ENCODE measurements around the gene IGDCC3.

IGDCC3 gene

GRCh38 chr15:65329288-65329983, 48.4 kb downstream of the IGDCC3 start:
- no peak overlapping the region for H3K4me3 ChIP-seq (ENCODE audit: low read depth, low read length)
- TF ChIP-seq CTCF (IDR thresholded peaks at IDR 0.05; ENCODE audit: low read depth, low read length), result no peak
- no peak for DNase-seq (ENCODE audit: low read depth, low spot score)
- in situ Hi-C loops (cut with HindIII; ENCODE audit: low sequenced_read_pairs), result no loop called here

GRCh38 chr15:65328506-65329287, 49.1 kb downstream of the IGDCC3 start:
- in situ Hi-C loops (cut with HindIII; ENCODE audit: low sequenced_read_pairs), result no loop called here
- H3K4me3 ChIP-seq (ENCODE audit: low read depth, low read length), result no peak overlapping the region
- DNase-seq (ENCODE audit: low read depth, low spot score), result no peak
- no peak for TF ChIP-seq CTCF (IDR thresholded peaks at IDR 0.05; ENCODE audit: low read depth, low read length)

GRCh38 chr15:65327651-65328393, 50.0 kb downstream of the IGDCC3 start:
- no peak for DNase-seq (ENCODE audit: low read depth, low spot score)
- H3K4me3 ChIP-seq (ENCODE audit: low read depth, low read length), result no peak overlapping the region
- in situ Hi-C loops (cut with HindIII; ENCODE audit: low sequenced_read_pairs), result no loop called here
- no peak for TF ChIP-seq CTCF (IDR thresholded peaks at IDR 0.05; ENCODE audit: low read depth, low read length)

- no peak overlapping the region for H3K4me3 ChIP-seq (ENCODE audit: low read depth, low read length)
- DNase-seq (ENCODE audit: low read depth, low spot score), result no peak
- TF ChIP-seq CTCF (IDR thresholded peaks at IDR 0.05; ENCODE audit: low read depth, low read length), result no peak
- in situ Hi-C loops (cut with HindIII; ENCODE audit: low sequenced_read_pairs), result no loop called here
These were observed 51.0 kb downstream of the IGDCC3 start for GRCh38 chr15:65326818-65327217.

GRCh38 chr15:65326117-65326526, 51.7 kb downstream of the IGDCC3 start:
- in situ Hi-C loops (cut with HindIII; ENCODE audit: low sequenced_read_pairs), result no loop called here

More at GRCh38 chr15:65326117-65326526, 51.7 kb downstream of the IGDCC3 start:
- no peak for DNase-seq (ENCODE audit: low read depth, low spot score)
- no peak for TF ChIP-seq CTCF (IDR thresholded peaks at IDR 0.05; ENCODE audit: low read depth, low read length)
- H3K4me3 ChIP-seq (ENCODE audit: low read depth, low read length), result no peak overlapping the region

All from astrocyte of the spinal cord (primary cell).